ENCODE data around the gene TMEM269.
"Not testable (repeated sequence)": the region's sequence is repeated elsewhere in the genome, so short reads cannot be mapped to it uniquely, and the experiment has no call there.

The TMEM269 gene

DNA sequence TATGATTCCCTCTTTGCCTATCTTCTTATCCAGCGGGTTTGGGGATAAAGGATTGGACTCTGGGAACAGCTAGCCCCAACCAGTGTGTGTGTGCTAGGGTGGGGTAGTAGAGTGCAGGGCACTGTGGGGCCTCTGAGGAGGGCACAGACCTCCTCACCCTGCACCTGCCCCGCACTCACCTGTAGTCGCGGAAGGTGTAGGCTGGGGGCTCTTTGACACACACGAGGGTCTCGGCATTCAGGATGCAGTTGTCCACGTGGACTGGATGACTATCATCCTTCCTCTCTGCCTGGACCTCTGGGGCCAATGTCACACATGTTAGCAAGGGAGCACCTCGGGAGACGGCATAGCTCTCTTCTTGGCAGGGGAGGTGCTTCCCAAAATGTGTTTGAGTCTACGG, 36.8 kb upstream of the TMEM269 start:
- no peak for DNase-seq (ENCODE audit: low spot score)

DNA sequence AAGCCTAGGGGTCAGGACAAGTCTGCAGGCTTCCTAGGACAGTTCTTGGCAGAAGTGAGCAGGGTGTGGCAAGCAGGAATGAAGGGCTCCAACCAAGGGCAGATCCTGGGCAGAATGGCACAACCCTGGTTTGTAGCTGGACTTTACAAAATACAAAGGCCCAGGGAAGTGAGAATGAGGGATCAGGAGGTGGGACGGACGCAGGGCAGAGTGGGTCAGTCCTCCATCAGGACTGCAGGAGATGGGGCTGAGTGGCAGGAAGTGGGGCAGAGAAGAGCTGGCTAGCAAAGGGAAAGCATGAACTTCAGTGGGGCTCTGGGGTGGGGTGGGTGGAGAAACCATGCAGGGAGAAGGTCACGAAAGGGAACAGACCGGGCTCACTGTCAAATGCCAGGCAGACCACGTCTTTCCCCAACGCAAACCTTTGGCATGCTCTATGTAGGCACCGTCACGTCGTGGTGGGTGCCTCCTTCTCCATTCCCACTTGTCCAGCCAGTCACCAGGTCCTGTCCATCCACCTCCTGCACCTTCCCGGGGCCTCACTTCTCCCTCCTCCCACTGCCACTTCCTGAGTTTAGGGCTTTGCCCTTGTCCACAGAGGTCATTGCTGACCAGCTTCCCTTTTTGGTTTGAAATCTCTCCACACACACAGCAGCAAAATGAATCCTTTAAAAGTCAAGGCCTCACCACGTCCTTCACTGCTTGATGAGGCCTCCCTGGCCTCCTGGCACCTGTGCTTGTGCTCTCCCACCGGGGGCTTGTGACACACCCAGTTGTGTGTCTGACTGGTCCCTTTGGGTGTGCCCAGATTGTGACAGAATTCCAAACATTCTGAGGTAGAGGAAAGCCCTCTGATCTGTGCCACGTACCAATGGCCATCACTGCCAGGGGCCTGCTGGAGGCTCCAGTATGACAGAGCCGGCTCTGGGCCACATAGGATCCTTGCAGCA, 36.1 kb upstream of the TMEM269 start:
- DNase-seq (ENCODE audit: low spot score) = no peak

DNA sequence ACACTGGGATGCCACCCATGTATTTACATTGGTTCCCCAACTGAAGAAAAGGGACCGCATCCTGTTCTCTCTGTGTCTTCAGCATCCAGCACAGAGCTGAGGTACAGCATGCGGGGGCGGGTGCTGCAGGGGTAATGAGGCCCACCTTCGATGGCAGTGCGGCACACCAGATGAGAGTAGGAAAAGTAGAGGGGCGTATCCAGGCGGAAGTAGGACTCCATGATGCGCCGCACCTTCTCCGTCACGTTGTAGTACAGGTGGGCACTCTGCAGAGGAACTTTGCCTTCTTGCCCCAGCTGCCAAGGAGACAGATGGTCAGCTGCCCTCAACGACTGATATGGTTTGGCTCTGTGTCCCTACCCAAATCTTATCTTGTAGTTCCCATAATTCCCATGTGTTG, 34.8 kb upstream of the TMEM269 start:
- DNase-seq (ENCODE audit: low spot score) = no peak

DNA sequence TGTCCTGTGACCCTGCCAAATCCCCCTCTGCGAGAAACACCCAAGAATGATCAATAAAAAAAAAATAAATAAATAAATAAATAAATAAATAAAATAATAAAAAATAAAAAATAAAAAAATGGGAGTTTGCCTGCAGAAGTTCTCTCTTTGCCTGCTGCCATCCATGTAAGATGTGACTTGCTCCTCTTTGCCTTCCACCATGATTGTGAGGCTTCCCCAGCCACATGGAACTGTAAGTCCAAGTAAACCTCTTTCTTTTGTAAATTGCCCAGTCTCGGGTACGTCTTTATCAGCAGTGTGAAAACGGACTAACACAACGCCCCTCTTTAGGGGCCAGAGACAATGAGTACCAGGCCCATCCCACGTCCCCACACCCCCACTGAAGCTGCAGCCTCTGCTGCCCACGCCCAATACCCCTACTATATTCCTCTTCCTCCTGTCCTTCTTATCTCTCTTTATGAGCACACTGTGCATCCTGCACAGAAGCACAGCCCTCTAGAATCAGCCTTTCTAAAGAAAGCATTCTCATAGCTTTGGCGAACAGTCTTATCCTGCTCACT, 33.2 kb upstream of the TMEM269 start:
- not testable (repeated sequence) for DNase-seq (ENCODE audit: low spot score)

DNA sequence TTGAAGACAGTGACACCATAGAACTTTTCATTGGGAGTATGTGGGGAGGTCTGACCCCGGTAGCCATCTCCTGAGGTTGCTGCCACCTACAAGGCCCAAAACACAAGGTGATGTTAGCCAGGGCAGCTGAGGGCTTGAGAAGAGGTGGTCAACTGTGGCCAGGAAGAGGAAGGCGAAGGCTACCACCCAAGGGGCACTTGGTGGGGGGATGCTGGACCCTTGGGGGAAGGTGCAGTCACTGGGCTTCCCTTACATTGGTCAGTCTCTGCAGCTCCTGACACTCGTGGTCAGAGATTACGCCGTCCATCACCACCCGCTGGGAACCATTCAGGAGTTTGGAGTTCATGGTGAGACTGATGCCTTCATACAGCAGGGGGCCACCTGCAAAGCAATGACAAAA, 32.5 kb upstream of the TMEM269 start:
- DNase-seq (ENCODE audit: low spot score) = no peak

DNA sequence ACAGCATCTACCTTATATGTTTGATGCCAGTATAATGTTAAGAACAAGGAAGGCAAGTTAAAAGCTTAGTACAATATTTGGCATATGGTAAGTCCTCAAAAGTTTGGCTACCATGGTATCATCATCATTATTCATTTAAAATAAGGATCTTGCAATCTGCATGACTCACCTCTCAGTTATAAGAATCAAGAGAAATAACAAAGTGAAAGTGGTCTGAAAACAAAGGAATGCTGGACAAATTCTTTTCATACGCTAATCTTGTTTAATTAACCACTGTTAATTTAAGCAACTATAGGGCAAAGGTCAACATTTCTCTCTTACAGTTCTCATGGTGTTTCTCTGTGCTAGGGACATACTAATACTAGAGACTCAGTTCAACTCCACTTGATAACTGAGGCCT, 31.7 kb upstream of the TMEM269 start:
- no peak for DNase-seq (ENCODE audit: low spot score)

DNA sequence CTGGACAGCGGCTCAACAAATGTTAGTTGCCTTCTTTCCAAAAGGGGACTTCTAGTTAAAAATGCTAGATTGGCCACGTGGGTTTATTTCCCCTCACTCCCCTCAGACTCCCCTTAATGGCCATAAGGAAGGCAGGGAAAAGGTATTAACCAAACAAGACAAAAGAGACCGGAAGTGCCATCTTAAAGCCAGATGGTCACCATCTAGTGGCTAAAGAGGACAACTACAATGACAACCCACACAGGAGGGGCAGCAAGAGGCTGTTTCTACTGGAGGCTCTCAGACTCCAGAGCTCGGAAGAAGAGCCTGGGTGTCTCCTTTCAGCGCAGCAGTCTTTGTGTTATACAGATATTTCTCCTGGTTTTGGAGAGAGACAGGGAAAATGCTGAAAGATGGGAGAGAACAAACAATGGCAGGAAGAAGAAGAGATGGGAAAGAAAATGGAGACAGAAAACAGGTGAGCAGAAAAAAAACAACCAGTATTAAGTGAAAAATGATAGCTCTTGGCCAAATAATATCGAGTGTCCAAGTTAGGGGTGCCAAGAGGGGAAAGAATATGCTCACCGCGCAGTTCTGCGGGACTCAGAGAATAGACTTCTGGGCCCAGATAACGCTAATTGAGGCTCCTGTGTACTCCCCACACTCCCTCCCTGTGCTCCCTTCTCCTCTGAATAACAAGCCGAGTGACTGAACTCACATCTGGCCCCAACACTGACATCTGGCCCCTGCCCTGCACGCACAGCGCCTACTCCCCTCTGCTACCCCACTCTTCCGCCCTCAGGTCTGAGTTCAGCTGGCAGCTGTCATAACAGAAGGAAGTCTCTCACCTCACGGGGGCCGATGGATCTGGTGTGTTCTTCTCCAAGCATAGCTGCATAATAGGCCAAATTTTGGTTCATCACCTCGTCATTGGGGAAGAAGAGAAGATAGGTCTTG, 27.6 kb upstream of the TMEM269 start:
- no peak for DNase-seq (ENCODE audit: low spot score)

DNA sequence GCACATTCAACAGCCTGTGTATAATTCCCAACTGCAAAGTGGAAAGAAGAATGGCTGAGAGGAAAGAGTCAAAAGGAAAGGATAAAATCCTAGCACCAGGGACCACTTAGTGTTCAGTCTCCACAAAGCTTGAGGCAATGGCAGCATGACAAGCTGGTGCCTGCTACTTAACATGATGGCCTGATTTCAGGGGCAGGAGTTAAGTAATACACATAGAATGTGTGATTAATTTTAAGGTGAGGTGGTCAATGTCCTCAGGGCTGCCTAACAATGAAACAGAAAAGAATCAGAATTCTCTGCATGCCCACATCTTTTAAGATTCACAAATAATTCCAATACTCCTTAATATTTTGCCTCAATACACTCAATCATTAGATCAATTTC, 26.9 kb upstream of the TMEM269 start:
- DNase-seq (ENCODE audit: low spot score) = no peak

DNA sequence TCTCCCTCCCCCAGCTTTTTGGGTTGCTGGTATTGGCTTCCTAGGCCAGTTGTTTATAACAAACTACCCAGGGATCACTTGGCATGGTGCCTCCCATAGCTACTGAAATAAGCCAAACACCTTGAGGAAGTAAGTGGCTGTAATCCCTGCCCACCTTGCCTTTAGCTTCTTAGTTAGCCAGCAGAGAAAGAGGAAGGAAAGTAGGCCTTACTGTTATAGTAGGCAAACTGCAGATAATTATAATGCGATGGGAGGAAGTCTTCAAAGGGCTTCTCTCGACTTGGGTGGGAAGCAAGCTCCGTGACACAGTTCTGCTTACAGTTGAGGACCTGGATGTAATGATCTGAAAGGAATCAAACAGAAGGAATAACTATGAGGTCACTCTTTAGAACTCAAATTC, 26.1 kb upstream of the TMEM269 start:
- no peak for DNase-seq (ENCODE audit: low spot score)

DNA sequence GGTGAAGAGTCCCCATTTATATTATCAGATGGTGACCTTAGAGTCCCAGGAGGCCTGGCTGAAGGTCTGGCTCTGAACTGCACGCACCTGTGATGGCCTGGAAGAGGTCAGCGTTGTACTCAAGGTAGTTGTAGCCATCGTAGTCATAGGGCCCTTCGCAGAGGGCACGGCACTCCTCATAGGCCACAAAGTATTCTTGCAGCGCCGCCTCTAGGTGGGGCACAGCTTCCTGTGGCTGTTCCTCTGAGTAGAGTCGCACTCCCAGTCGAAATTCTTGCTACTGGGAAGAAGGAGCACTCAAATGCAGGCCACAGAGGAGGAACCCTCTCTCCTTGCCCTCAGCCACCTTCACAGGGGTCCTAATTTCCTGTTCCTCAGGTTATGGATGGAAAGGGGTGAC, 25.7 kb upstream of the TMEM269 start:
- no peak for DNase-seq (ENCODE audit: low spot score)

DNA sequence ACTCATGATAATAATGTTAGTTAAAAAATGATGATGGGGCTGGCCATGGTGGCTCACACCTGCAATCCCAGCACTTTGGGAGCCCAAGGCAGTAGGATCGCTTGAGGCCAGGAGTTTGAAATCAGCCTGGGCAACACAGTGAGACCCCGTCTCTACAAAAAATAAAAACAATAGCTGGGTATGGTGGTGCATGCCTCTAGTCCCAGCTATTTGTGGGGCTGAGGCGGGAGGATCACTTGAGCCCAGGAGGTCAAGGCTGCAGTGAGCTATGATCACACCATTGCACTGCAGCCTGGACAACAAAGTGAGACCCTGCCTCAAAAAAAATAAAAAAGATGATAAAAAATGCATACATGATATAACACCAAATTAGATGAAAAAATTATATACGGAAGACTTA, 23.2 kb upstream of the TMEM269 start:
- DNase-seq (ENCODE audit: low spot score) = no peak

DNA sequence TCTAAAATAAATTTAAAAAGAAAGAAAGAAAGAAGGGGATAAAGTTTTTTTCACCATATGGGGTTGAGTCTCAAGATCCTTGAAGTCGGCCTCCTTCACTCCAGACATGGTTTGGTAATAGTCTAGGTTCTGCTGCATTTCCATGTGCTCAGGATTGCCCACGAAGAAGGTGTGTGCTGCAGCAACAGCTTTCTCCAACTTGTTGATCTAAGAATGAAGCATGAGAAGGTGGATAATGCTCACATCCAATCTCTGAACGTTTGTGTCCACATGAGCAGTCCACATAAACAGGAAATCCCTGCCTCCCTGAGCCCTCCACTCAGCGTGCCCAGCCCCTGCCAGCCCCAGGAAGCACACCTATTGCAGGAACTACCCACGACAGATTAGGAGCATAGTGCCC, 22.5 kb upstream of the TMEM269 start:
- no peak for DNase-seq (ENCODE audit: low spot score)

DNA sequence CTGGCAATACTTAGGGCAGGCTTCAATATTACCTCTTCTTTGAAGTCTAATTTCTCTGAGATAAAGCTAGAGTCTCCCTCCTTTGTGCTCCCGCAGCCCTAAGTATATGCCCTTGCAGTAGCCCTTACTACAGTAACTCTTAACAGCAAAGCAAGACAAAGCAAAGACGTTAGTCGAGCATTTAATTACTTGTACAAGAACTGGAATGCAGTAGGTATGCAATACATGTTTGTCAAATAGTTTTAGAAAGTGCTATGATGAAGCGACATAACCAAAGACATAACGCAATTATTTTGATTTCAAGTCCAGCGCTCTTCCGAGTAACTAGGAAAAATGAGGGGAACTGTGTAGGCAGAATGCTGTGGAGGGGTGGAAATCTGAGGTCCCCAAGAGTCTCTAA, 19.5 kb upstream of the TMEM269 start:
- no peak for DNase-seq (ENCODE audit: low spot score)

DNA sequence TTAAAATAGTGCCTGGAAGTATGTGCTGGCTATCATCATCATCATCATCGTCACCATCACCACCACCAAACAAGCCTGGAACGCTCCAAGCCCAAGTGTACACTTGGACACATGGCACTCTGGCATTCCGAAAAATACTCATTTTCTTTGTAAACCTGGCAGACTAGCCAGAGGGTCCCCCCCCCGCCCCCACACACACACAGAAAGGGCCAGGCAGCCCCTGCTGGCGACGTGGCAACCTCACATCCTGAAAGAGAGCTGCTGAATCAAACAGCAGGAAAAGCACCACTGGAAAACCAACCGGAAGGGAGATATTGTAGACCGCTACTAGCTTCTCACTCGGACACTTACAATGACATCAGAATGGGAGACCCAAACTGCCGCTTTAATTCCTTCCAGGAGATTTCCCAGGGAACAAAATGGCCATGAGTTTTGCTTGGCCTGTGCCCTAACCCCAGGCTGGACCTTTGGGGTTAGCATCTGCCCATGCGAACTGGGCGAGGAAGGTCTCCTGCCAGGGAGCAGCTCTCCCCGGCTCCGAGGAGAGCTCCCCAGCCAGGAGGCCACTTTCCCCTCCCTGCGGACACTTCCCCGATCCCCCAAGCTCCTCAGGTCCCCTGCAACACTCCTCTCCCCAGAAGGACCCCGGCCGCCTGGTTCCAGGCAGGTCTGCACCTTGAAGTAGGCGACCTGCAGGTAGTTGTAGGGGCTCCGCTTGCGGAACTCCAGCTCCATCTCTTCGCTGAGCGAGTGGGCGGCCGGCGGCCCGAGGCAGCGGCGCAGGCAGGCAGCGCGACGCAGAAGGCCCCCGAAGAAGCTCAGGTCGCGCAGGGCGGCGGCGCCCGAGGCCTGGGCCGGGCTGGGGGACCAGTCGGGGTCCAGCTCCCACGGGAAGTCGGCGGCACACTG, 18.7 kb upstream of the TMEM269 start:
- peak; percentile 79 for DNase-seq (ENCODE audit: low spot score)

DNA sequence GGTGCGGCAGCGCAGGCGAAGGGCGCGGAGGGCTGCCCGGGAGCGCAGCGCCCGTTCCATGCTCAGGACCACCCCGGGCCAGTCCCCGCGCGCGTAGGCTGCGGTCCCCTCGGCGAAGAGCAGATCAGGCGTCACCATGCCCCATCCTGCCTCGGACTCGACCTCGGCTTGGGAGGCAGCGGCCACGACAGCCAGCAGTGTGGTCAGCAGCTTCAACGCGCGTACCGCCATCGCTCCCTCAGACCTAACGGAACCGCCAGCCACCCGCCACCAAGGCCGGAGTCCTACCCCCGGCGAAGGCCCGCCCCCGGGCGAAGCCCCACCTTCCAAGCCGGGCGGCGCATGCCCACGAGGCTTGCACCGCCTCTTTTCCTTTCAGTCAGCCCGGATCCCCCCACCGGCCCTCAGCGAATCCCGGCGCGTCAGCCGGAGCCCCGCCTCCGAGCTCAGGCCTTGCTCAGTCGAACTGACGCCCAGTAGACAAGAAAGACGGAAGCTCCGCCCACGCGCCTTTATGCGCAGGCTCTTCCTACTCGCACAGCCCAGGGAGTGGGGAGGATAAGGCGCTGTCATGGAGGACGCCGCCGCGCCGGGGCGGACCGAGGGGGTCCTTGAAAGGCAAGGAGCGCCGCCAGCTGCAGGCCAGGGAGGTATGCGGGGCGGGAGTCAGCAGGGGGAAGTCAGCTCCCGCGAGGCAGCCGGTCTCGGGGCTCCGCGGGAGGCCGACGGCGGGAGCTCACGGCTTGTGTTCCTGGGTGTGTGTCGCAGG, 17.9 kb upstream of the TMEM269 start, which contains the start of the genes C1orf50 and P3H1:
Gene C1orf50 (plus strand): TSS at position 509 of the 769 bp plus-strand sequence. CDS start 63 bp downstream, at position 572.
Gene P3H1 (minus strand): TSS at position 288 of the 769 bp plus-strand sequence. CDS start 57 bp downstream, at position 231.
- peak; percentile 99 for DNase-seq (ENCODE audit: low spot score)

DNA sequence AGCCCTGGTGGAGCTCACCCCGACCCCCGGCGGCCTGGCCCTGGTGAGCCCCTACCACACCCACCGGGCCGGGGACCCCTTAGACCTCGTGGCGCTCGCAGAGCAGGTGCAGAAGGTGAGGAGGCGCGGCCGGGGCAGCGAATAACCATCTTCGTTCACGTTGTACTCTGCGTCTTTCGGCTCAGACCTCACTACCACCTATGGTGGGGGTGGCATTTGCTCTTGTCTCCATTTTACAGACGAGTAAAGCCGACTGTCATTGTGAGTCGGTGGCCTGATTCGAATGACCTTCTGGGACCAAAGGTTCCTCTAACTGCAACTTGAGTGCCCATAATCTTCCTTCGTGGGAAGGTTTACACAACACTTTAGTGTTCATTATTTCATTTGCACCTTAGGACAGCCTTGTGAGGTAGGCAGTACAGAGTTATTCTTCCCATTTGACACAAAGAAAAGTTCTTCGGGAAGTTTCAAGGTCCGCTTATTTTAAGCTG, 17.2 kb upstream of the TMEM269 start:
- no peak for DNase-seq (ENCODE audit: low spot score)

DNA sequence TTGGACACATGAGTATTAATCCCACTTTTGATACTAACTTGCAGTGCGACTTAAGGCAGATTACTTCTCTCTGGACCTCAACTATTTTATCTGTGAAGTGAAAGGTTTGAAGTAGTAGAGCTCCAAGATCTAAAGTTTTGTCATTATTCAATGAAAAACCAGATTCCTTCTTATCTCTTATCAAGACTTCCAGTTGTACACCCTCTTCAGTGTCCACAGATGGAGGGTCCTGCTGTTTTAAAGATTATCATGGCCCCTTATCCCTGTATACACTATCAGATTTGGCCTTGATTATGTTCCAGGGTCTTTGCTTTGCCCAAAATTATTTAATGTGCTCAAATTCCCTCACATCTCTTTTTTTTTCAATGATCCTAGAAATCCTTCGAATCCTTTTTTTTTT, 16.6 kb upstream of the TMEM269 start:
- DNase-seq (ENCODE audit: low spot score) = no peak

DNA sequence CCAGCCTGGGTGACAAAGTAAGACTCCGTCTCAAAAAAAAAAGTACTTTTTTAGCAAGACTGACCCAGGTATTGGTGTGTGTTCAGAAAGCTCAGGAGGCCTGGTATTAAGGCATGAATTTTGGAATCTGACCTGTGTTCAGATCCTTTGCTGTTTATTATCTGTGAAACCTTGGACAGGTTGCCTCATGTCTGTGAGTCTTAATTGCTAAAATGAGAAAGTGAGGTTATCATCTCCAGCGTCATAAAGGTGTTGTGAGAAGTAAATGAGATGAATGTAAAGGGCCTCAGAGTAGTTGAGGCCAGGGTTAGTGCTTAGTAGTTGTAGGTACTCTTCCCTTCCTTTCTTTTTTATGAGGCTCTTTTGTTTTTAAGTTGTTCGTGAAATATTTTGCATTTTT, 15.0 kb upstream of the TMEM269 start:
- no peak for DNase-seq (ENCODE audit: low spot score)

DNA sequence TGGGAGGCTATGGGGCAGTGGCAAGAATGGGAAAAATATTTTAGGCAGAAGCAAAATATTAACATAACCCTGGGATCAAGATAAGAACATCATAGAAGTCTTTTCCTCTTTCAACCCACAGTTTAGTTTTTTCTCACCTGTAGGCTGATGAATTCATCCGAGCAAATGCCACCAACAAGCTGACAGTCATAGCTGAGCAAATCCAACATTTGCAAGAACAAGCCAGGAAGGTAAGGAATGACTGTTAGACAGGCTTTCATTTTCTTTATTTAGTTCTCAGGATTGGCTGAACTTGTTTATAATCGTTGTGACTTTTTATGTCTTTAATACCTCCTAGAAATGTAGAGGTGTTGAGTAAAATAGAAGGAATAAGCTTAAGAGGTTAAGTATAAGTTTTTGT, 11.4 kb upstream of the TMEM269 start:
- no peak for DNase-seq (ENCODE audit: low spot score)

DNA sequence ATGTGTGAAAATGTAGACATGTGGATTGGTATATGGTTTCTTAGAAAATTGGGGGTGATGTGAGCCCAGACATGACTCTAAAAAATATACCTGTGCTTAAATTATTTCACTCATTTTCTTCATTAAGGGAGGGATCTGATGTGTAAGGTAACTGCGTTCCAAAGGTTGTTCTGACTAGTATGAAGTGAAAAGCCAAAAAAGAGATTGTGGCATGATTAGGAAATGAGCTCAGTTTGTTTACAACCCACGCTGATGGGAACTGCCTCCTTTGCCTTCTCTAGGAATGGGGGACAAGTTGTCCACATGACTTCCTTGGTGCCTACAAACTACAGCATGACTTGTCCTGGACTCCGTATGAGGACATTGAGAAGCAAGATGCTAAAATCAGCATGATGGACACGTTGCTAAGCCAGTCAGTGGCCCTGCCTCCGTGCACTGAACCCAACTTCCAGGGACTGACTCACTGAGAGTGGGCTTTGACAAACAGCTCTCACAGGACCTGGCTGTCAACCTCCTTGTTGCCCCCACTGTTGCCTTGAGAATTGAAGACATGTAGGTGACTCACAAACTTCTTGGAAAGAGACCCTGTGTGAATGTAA, 9.8 kb upstream of the TMEM269 start:
- no peak for DNase-seq (ENCODE audit: low spot score)
